Activated CD4-positive, alpha-beta T cell treated with anti-CD3 and anti-CD28 coated beads for 36 hours (primary cell): ENCODE results near the gene NOXO1. TPM values are rescaled to one million over a fixed set of nuclear protein-coding genes. Genes with fewer than 3 reads are reported as not detected.
"Not testable (repeated sequence)": the region's sequence is repeated elsewhere in the genome, so short reads cannot be mapped to it uniquely, and the experiment has no call there.

Source experiments
- ATAC-seq: fragments of 200-7000 bp; cut with Tn5 transposase; one replicate; pipeline ENCODE4 v1.10.0; 2021; ENCODE audit warnings: mild to moderate bottlenecking, moderate library complexity
- CTCF ChIA-PET: fragments of 350-600 bp; sonication (Branson Sonifier 250); formaldehyde crosslinking; loops from one replicate; lab custom pipeline; 2021; ENCODE audit warnings: antibody characterized with exemption; lab: Charles Lee
- POLR2A ChIA-PET: fragments of 350-600 bp; sonication (Branson Sonifier 250); formaldehyde crosslinking; loops from one replicate; lab custom pipeline; 2021; ENCODE audit warnings: antibody characterized with exemption, inconsistent platforms; lab: Charles Lee
- DNase-seq: peaks from one replicate; pipeline ENCODE4 v3.0.0-alpha.2; 2020
- H3K27ac Mint-ChIP-seq: one replicate; pipeline ENCODE4 v1.8.0; 2021; ENCODE audit warnings: mixed read lengths
- H3K27me3 Mint-ChIP-seq: one replicate; pipeline ENCODE4 v1.8.0; 2021; ENCODE audit warnings: mixed read lengths
- H3K36me3 Mint-ChIP-seq: one replicate; pipeline ENCODE4 v1.8.0; 2021; ENCODE audit warnings: low read depth, mixed read lengths
- H3K4me1 Mint-ChIP-seq: one replicate; pipeline ENCODE4 v1.8.0; 2021; ENCODE audit warnings: mixed read lengths
- H3K4me3 Mint-ChIP-seq: one replicate; pipeline ENCODE4 v1.8.0; 2021; ENCODE audit warnings: mild to moderate bottlenecking, moderate library complexity, mixed read lengths
- H3K9me3 Mint-ChIP-seq: one replicate; pipeline ENCODE4 v1.8.0; 2021; ENCODE audit warnings: low read depth, mixed read lengths
- intact Hi-C, 2 experiments: fragments of 100-400 bp; cut with DNase I in 1 of 2; cut with micrococcal nuclease in 1 of 2; formaldehyde crosslinking; loops; one replicate each; pipeline versions ENCODE4 v1.14.2 to v1.15.1; 2022 to 2024; cut with DNase I, micrococcal nuclease
- total RNA-seq, 2 experiments: library from RNA; stranded (reverse); gene quantifications; one replicate each; pipeline ENCODE4 v1.2.3, GENCODE V29; 2021

The NOXO1 gene
- total RNA-seq, 2 experiments from 2014 or later = not detected

GRCh38 chr16:1940273-1941161, 40.8 kb downstream of the NOXO1 start:
- ChIA-PET POLR2A (interaction anchor here (0.5 to 1.1 kb wide), 6 partner anchors 8 to 608 kb away, joined by 3 to 4 read pairs (median 4); partner anchors contain the start of genes RPS2 and TRAF7), CTCF (interaction anchor here (0.6 to 4.3 kb wide), 3 partner anchors 12 to 580 kb away, joined by 3 to 16 read pairs (median 3); no protein-coding TSS in a partner anchor)
- H3K36me3 Mint-ChIP-seq = peaks cover 4% of the 10 kb centered on the region
- no peaks in the 10 kb centered on the region for H3K9me3 Mint-ChIP-seq
- no peak overlapping the region for H3K27ac Mint-ChIP-seq
- H3K27me3 Mint-ChIP-seq = no peaks in the 10 kb centered on the region
- DNase-seq (no peak), ATAC-seq (no peak)
- intact Hi-C loops = loop anchor here in 1 of 2 experiments (5.0 to 10.0 kb wide), 3 partner anchors 197 to 596 kb away; partner anchors contain the start of genes PKD1 and UQCC4
- no peak overlapping the region for H3K4me3 Mint-ChIP-seq
- H3K4me1 Mint-ChIP-seq = peaks cover 26% of the 10 kb centered on the region

DNA sequence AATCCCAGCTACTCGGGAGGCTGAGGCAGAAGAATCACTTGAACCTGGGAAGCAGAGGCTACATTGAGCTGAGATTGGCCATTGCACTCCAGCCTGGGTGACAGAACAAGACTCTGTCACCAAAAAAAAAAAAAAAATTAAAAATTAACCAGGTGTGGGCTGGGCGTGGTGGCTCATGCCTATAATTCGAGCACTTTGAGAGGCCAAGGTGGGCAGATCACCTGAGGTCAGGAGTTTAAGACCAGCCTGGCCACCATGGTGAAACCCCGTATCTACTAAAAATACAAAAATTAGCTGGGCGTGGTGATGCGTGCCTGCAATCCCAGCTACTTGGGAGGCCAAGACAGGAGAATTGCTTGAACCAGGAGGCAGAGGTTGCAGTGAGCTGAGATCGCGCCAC, 41.4 kb downstream of the NOXO1 start:
- intact Hi-C loops = loop anchor here in 1 of 2 experiments (5.0 to 10.0 kb wide), 3 partner anchors 197 to 595 kb away; partner anchors contain the start of genes PKD1 and UQCC4
- H3K9me3 Mint-ChIP-seq, H3K36me3 Mint-ChIP-seq, H3K4me3 Mint-ChIP-seq, H3K27me3 Mint-ChIP-seq, ATAC-seq, H3K27ac Mint-ChIP-seq, DNase-seq: not testable (repeated sequence)
- POLR2A ChIA-PET = interaction anchor here (0.5 to 0.6 kb wide), 2 partner anchors 248 to 607 kb away, joined by 4 read pairs; no protein-coding TSS in a partner anchor
- peaks cover 26% of the 10 kb centered on the region for H3K4me1 Mint-ChIP-seq
- CTCF ChIA-PET = interaction anchor here (0.6 to 4.3 kb wide), 3 partner anchors 12 to 766 kb away, joined by 3 to 16 read pairs (median 3); no protein-coding TSS in a partner anchor

GRCh38 chr16:1938910-1939309, 42.4 kb downstream of the NOXO1 start:
- Mint-ChIP-seq H3K27me3 (no peaks in the 10 kb centered on the region), H3K36me3 (peaks cover 4% of the 10 kb centered on the region), H3K4me3 (no peak overlapping the region), H3K4me1 (peaks cover 17% of the 10 kb centered on the region), H3K9me3 (no peaks in the 10 kb centered on the region), H3K27ac (no peak overlapping the region)
- DNase-seq (no peak), ATAC-seq (no peak)
- CTCF ChIA-PET = interaction anchor here (4.3 kb wide), 1 partner anchor 11 kb away, joined by 16 read pairs; no protein-coding TSS in a partner anchor
- POLR2A ChIA-PET = no interaction called here
- intact Hi-C loops = no loop called here

DNA sequence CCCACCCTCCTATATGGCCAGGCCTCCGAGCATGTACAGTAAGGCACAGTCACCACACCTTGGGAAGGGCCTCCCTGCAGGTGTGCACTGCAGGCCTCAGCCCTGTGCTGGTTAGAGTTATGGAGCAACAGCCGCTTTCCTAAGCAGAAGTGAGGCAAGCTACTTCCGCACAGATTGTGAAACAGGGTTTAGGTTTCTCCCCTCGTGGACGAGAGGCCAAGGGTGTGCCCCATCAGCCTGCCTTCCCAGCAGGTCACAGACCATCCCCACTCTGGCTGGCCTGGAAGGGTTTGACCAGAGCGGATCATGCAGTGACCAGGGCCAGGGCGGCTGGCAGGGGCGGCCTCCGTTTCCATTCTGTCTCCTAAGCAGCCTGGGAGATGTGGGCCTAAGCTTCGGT, 43.0 kb downstream of the NOXO1 start:
- Mint-ChIP-seq H3K36me3 (peaks cover 4% of the 10 kb centered on the region), H3K4me3 (no peak overlapping the region), H3K27me3 (no peaks in the 10 kb centered on the region), H3K9me3 (no peaks in the 10 kb centered on the region), H3K4me1 (peaks cover 13% of the 10 kb centered on the region), H3K27ac (no peak overlapping the region)
- ATAC-seq (no peak), DNase-seq (no peak)
- CTCF ChIA-PET = interaction anchor here (4.3 kb wide), 1 partner anchor 10 kb away, joined by 16 read pairs; no protein-coding TSS in a partner anchor
- POLR2A ChIA-PET = no interaction called here
- intact Hi-C loops = no loop called here

DNA sequence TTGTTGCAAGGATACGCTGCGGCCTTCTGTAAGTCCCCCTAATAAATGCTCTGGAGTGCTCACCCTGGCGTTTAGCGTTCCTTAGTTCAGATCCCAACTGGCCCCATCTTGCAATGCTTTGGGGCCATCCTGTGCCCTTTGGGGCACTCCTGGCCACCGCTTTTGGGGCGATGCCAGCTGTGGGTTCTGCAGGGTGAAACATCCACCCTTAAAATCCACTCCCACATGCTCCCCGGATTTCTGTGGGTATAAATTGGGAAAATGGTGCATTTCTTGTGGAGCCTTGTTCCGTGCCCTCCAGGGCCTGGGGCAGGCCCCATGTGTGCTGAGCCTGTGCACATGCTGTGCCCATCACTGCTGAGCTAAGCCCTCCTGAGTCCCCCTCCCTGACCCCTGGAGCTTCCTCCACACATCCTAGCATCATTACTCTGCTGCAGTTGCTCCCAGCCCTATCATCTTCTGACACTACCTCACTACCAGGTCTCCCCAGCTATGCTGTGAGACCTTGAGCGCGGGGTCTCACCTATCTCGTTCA, 44.3 kb downstream of the NOXO1 start:
- intact Hi-C loops = no loop called here
- peaks cover 4% of the 10 kb centered on the region for H3K36me3 Mint-ChIP-seq
- POLR2A ChIA-PET = no interaction called here
- DNase-seq (no peak), ATAC-seq (no peak)
- peaks cover 9% of the 10 kb centered on the region for H3K4me1 Mint-ChIP-seq
- CTCF ChIA-PET = interaction anchor here (0.9 kb wide), 1 partner anchor 8 kb away, joined by 3 read pairs; no protein-coding TSS in a partner anchor
- H3K27ac Mint-ChIP-seq = no peak overlapping the region
- H3K4me3 Mint-ChIP-seq = no peak overlapping the region
- no peaks in the 10 kb centered on the region for H3K9me3 Mint-ChIP-seq
- H3K27me3 Mint-ChIP-seq = no peaks in the 10 kb centered on the region

GRCh38 chr16:1933097-1933661, 48.1 kb downstream of the NOXO1 start:
- POLR2A ChIA-PET = no interaction called here
- ATAC-seq (no peak), DNase-seq (no peak)
- no peak overlapping the region for H3K27ac Mint-ChIP-seq
- H3K4me3 Mint-ChIP-seq = no peak overlapping the region
- no peaks in the 10 kb centered on the region for H3K9me3 Mint-ChIP-seq
- peaks cover 2% of the 10 kb centered on the region for H3K4me1 Mint-ChIP-seq
- CTCF ChIA-PET = no interaction called here
- no peaks in the 10 kb centered on the region for H3K36me3 Mint-ChIP-seq
- intact Hi-C loops = no loop called here
- H3K27me3 Mint-ChIP-seq = no peaks in the 10 kb centered on the region

GRCh38 chr16:1932050-1933028, 48.9 kb downstream of the NOXO1 start:
- peaks cover 2% of the 10 kb centered on the region for H3K4me1 Mint-ChIP-seq
- H3K27me3 Mint-ChIP-seq = no peaks in the 10 kb centered on the region
- intact Hi-C loops = no loop called here
- H3K27ac Mint-ChIP-seq = no peak overlapping the region
- ChIA-PET CTCF (no interaction called here), POLR2A (no interaction called here)
- ATAC-seq (no peak), DNase-seq (no peak)
- H3K9me3 Mint-ChIP-seq = no peaks in the 10 kb centered on the region
- H3K36me3 Mint-ChIP-seq = no peaks in the 10 kb centered on the region
- H3K4me3 Mint-ChIP-seq = no peak overlapping the region

DNA sequence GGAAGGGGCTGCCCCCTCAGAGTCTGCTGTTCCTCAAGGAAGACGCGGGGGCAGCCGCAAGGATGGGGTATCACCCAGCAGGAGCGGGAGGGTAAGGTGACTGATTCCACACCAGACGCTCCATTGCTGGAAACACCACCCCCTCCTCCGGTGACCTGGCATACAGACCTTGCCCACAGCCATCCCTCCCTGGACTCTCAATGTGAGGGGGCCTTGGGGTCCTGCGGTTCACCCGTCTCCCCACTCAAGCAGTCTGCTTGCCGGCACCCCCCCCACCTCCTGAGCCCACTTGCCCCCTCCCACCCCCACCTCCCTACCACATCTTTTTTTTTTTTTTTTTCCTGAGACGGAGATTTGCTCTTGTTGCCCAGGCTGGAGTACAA, 50.9 kb downstream of the NOXO1 start:
- intact Hi-C loops = no loop called here
- POLR2A ChIA-PET = no interaction called here
- no peaks in the 10 kb centered on the region for H3K36me3 Mint-ChIP-seq
- no peak overlapping the region for H3K27ac Mint-ChIP-seq
- CTCF ChIA-PET = interaction anchor here (0.6 to 1.7 kb wide), 4 partner anchors 66 to 149 kb away, joined by 3 to 6 read pairs (median 4); no protein-coding TSS in a partner anchor
- no peaks in the 10 kb centered on the region for H3K27me3 Mint-ChIP-seq
- H3K4me3 Mint-ChIP-seq = no peak overlapping the region
- no peaks in the 10 kb centered on the region for H3K9me3 Mint-ChIP-seq
- ATAC-seq = no peak
- H3K4me1 Mint-ChIP-seq = peaks cover 2% of the 10 kb centered on the region
- no peak for DNase-seq

- H3K27ac Mint-ChIP-seq = no peak overlapping the region
- ATAC-seq = peak; percentile 98
- peaks cover 2% of the 10 kb centered on the region for H3K4me1 Mint-ChIP-seq
- CTCF ChIA-PET = interaction anchor here (0.6 to 3.3 kb wide), 10 partner anchors 11 to 252 kb away, joined by 3 to 16 read pairs (median 4); partner anchors contain the start of genes JPT2, NUBP2 and SPSB3
- no peaks in the 10 kb centered on the region for H3K36me3 Mint-ChIP-seq
- DNase-seq = peak; percentile 96
- intact Hi-C loops = loop anchor here (1.0 to 2.0 kb wide), 9 partner anchors 14 to 319 kb away; partner anchors contain the start of genes MSRB1 (in 2 of the 2), HAGH (in 1 of the 2), MEIOB (in 1 of the 2) and MRPS34 (in 1 of the 2)
- POLR2A ChIA-PET = no interaction called here
- peaks cover under 1% of the 10 kb centered on the region for H3K27me3 Mint-ChIP-seq
- no peaks in the 10 kb centered on the region for H3K9me3 Mint-ChIP-seq
- H3K4me3 Mint-ChIP-seq = peak overlapping the region; percentile 47
Observed at GRCh38 chr16:1929578-1930337, 51.5 kb downstream of the NOXO1 start.
